Upper lobe of left lung (tissue), 6 donors: ENCODE results near the gene ENSA. TPM values are rescaled to one million over a fixed set of nuclear protein-coding genes. Genes with fewer than 3 reads are reported as not detected.

Source experiments
- ATAC-seq, 2 donors: fragments of 200-7000 bp; cut with Tn5 transposase; one replicate each; pipeline ENCODE4 v1.9.1; 2022; ENCODE audit warnings: mild to moderate bottlenecking in 2 of 2, moderate library complexity in 2 of 2; ENCODE audit not compliant: low FRiP score in 2 of 2
- DNase-seq, 2 donors: peaks; one replicate each; pipeline ENCODE4 v3.0.0-alpha.2; 2019 to 2020
- H3K27ac ChIP-seq, 4 donors: fragments of 200-600 bp; sonication (generic); one replicate each; pipeline ENCODE4 v1.5.1; 2016 to 2019
- H3K27me3 ChIP-seq, 4 donors: fragments of 200-600 bp; sonication (generic); one replicate each; pipeline ENCODE4 v1.5.1; 2017 to 2019
- H3K36me3 ChIP-seq, 4 donors: fragments of 200-600 bp; sonication (generic); one replicate each; pipeline ENCODE4 v1.5.1; 2016 to 2019
- H3K4me1 ChIP-seq, 4 donors: fragments of 200-600 bp; sonication (generic); one replicate each; pipeline ENCODE4 v1.5.1; 2018 to 2019
- H3K4me3 ChIP-seq, 4 donors: fragments of 200-600 bp; sonication (generic); one replicate each; pipeline ENCODE4 v1.5.1; 2017 to 2019; ENCODE audit warnings: mild to moderate bottlenecking in 2 of 4, moderate library complexity in 1 of 4
- H3K9me3 ChIP-seq, 4 donors: fragments of 200-600 bp; sonication (generic); one replicate each; pipeline ENCODE4 v1.5.1; 2018 to 2019
- EP300 ChIP-seq, 4 donors: sonication (generic); formaldehyde crosslinking; IDR thresholded peaks; one replicate each; pipeline ENCODE4 v1.5.1; 2017; ENCODE audit warnings: antibody characterized with exemption in 4 of 4, control low read depth in 2 of 4
- POLR2A ChIP-seq, 4 donors: fragments of 450-650 bp; IDR thresholded peaks; one replicate each; pipeline ENCODE4 v1.5.1; 2016 to 2017; ENCODE audit warnings: antibody characterized with exemption in 4 of 4, mild to moderate bottlenecking in 2 of 4
- POLR2AphosphoS5 ChIP-seq, 2 donors: sonication (generic); formaldehyde crosslinking; IDR thresholded peaks; one replicate each; pipeline ENCODE4 v1.5.1; 2017; ENCODE audit warnings: antibody characterized with exemption in 2 of 2
- WGBS, 2 donors: methylation state at CpG; one replicate each; pipeline ENCODE4 v1.1.5; 2017 to 2018; 5-methylcytosine and 5-hydroxymethylcytosine counted together
- total RNA-seq, 6 donors: library from RNA; depleted of rRNA in 4 of 6; stranded (reverse); fragments of >200 nt in 4 of 6; gene quantifications; one replicate each; pipeline versions ENCODE4 v1.1.0 to v1.2.1, GENCODE V29; 2016 to 2021
- TF ChIP-seq, protein P1 (sequence below), 6 experiments: fragments of 450-650 bp in 4 of 6; fragments of 200-600 bp in 2 of 6; sonication (generic) in 2 of 6; IDR thresholded peaks; one replicate each; pipeline ENCODE4 v1.5.1; 2016 to 2019; ENCODE audit warnings: antibody characterized with exemption in 6 of 6
- donor health status: DM: no; HTN: no; CAD: no; lungs with moderate emphysema.
- donor health status: DM: no; HTN: yes; CAD: no; lungs with severe emphysema.

The ENSA gene
- 100 to 1,000 TPM; 141 to 271 (median 212) TPM for total RNA-seq

DNA sequence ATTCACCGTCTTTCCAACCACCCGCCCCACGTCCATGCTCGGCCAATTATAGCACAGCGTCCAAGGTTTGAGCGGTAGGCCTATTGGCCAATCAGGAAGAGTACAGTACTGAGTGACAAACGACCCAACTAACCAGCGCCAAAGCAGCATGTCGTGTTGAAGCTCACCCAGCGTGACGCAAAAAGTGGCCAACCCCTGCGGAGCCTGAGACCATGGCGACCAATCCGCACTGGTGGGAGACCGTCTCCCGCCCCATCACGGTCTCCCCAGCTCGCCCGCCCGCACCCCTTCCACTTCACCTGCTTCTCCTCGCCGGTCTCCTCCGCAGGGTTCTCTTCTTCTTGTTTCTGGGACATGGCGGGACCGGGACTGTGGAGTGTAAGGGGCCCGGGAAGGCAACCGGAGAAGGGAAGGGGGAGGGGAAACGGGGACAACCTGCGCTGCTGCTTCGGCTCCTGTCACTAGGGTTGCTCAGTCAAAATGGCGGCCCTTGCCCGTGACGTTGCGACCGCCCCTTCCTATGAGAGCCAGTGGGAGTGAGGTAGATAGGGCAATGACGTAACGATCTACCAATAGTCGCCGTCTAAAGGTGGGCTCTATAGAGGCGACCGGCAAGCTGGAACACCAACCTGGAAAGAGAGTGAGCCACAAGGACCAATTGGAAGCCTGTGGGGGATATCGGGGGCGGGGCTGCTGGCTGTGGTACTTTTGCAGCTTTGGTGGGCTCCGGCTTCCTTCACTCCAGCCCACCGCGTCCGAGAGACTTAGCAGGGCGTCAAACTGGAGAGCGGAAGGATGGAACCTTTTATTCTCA is at the start of gene ENSA:
TSS of gene ENSA (minus strand) at position 498 of the 814 bp plus-strand sequence. CDS start at position 356, 142 bp downstream.
- Histone ChIP-seq H3K4me3 (peak within 1 kb of the TSS; percentile 58 to 86 (median 74)), H3K9me3 (no peaks in the 10 kb centered on the region), H3K27ac (peak within 1 kb of the TSS; percentile 96 to 100 (median 97)), H3K36me3 (peaks cover 24 to 33% (median 28%) of the 10 kb centered on the region in 4 donors), H3K27me3 (no peaks in the 10 kb centered on the region), H3K4me1 (peaks cover 10 to 23% (median 20%) of the 10 kb centered on the region in 4 donors)
- WGBS, 2 donors = 0 to 1% methylated on average over 35 to 48 of the region's 49 CpGs
- TF ChIP-seq POLR2AphosphoS5 (IDR thresholded peaks at IDR 0.05) (peak; percentile 91), EP300 (IDR thresholded peaks at IDR 0.05) (no peak), POLR2A (IDR thresholded peaks at IDR 0.05) (peak; percentile 34 to 97 (median 84))
- TF ChIP-seq, protein P1, sequence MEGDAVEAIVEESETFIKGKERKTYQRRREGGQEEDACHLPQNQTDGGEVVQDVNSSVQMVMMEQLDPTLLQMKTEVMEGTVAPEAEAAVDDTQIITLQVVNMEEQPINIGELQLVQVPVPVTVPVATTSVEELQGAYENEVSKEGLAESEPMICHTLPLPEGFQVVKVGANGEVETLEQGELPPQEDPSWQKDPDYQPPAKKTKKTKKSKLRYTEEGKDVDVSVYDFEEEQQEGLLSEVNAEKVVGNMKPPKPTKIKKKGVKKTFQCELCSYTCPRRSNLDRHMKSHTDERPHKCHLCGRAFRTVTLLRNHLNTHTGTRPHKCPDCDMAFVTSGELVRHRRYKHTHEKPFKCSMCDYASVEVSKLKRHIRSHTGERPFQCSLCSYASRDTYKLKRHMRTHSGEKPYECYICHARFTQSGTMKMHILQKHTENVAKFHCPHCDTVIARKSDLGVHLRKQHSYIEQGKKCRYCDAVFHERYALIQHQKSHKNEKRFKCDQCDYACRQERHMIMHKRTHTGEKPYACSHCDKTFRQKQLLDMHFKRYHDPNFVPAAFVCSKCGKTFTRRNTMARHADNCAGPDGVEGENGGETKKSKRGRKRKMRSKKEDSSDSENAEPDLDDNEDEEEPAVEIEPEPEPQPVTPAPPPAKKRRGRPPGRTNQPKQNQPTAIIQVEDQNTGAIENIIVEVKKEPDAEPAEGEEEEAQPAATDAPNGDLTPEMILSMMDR (IDR thresholded peaks at IDR 0.05) = peak in 2 of 6 experiments; percentile 17 to 28
- peak; percentile 98 to 99 for ATAC-seq
- DNase-seq = peak; percentile 93 to 99

DNA sequence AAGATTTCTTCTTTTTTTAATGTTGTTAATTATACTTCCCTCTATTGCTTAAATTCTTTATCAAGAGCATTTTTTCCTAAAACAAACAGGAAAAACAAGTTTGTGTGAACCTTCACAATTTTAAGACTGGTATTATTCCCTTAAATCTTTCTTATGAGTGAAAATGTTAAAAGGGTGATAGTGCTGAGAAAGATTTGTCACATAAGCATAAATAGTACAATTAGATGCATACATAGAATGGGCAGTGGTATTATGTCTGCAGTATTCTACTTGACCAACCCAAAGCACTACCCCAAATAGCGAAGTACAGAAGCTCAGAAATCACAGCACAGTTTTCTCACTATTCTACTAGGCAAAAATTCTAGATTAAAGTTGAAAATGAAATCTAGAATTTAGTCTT is 49.6 kb upstream of the ENSA start:
- H3K4me1 ChIP-seq = peaks cover 0 to 3% (median under 1%) of the 10 kb centered on the region in 4 donors
- peaks cover 0 to 29% (median 0%) of the 10 kb centered on the region in 4 donors for H3K36me3 ChIP-seq
- no peak for DNase-seq
- WGBS, 2 donors = 92 to 100% methylated on average over 1 of the region's 1 CpG
- H3K27me3 ChIP-seq = no peaks in the 10 kb centered on the region
- no peaks in the 10 kb centered on the region for H3K9me3 ChIP-seq
- H3K27ac ChIP-seq = no peak overlapping the region
- TF ChIP-seq POLR2A (IDR thresholded peaks at IDR 0.05) (no peak), EP300 (IDR thresholded peaks at IDR 0.05) (no peak), POLR2AphosphoS5 (IDR thresholded peaks at IDR 0.05) (no peak)
- TF ChIP-seq, protein P1 (IDR thresholded peaks at IDR 0.05) = no peak
- ATAC-seq = no peak
- H3K4me3 ChIP-seq = no peak overlapping the region

DNA sequence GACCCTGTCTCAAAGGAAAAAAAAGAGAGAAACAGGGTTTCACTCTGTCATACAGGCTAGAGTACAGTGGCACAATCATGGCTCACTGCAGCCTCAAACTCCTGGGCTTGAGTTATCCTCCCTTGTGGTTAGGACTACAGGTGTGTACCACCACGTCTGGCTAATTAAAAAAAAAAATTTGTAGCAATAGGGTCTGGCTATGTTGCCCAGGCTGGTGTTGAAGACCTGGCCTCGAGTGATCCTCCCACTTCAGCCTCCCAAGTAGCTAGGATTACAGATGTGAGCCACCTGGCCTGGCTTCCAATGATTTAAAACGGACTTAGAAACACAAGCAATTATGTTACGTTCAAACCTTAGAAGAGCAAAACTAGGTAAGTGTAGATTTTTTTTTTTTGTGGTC is 45.5 kb upstream of the ENSA start:
- DNase-seq = no peak
- Histone ChIP-seq H3K36me3 (peaks cover 0 to 13% (median 0%) of the 10 kb centered on the region in 4 donors), H3K27me3 (no peaks in the 10 kb centered on the region), H3K27ac (no peak overlapping the region), H3K9me3 (no peaks in the 10 kb centered on the region), H3K4me1 (peaks cover 0 to 4% (median 0%) of the 10 kb centered on the region in 4 donors), H3K4me3 (no peak overlapping the region)
- ATAC-seq = no peak
- whole genome bisulfite sequencing, 2 donors = 90 to 91% methylated on average over 4 of the region's 4 CpGs
- TF ChIP-seq, protein P1 (IDR thresholded peaks at IDR 0.05) = no peak
- TF ChIP-seq POLR2A (IDR thresholded peaks at IDR 0.05) (no peak), POLR2AphosphoS5 (IDR thresholded peaks at IDR 0.05) (no peak), EP300 (IDR thresholded peaks at IDR 0.05) (no peak)

DNA sequence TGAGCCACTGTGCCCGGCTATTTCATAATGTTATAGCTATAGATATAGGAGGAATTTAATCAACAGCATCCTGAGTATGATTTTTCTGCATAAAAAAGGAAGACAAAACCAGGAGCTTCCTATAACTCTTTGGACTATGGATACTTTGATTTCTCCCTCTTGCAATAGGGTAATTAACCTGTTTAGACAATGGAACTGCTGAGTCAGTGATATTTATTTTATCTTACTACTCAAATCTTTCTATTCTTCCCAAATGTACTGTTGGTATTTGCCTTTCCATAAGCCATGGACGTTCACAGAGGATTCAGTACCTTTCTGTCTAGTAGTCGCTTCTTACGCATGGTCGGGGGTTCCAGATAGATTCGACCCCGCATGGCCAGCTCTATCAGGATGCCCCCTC is 33.9 kb upstream of the ENSA start:
- Histone ChIP-seq H3K27me3 (no peaks in the 10 kb centered on the region), H3K4me1 (peaks cover 0 to 5% (median 2%) of the 10 kb centered on the region in 4 donors), H3K36me3 (peaks cover 0 to 33% (median 12%) of the 10 kb centered on the region in 4 donors), H3K4me3 (no peak overlapping the region), H3K9me3 (no peaks in the 10 kb centered on the region), H3K27ac (no peak overlapping the region)
- DNase-seq = no peak
- ATAC-seq = no peak
- WGBS, 2 donors = 81 to 97% methylated on average over 7 of the region's 7 CpGs
- TF ChIP-seq POLR2AphosphoS5 (IDR thresholded peaks at IDR 0.05) = no peak
- TF ChIP-seq EP300 (IDR thresholded peaks at IDR 0.05) = no peak
- TF ChIP-seq, protein P1 (IDR thresholded peaks at IDR 0.05) = no peak
- no peak for TF ChIP-seq POLR2A (IDR thresholded peaks at IDR 0.05)
